SK-N-DZ (cell line): ENCODE results near the gene IMPDH1.
A peak's percentile ranks its signal among the peaks of the same experiment; 100 is the strongest.

Experiments
- DNase-seq: peaks from one replicate; pipeline ENCODE4 v3.0.0-alpha.2; 2015; ENCODE audit warnings: low spot score

Gene IMPDH1

GRCh38 chr7:128405471-128406313 lies 4.1 kb downstream of the IMPDH1 start:
- DNase-seq = peak; percentile 47

- no peak for DNase-seq
Measured at GRCh38 chr7:128404886-128405470, 4.8 kb downstream of the IMPDH1 start.

GRCh38 chr7:128404143-128404681 lies 5.6 kb downstream of the IMPDH1 start:
- DNase-seq = no peak

GRCh38 chr7:128403676-128404075 lies 6.1 kb downstream of the IMPDH1 start:
- DNase-seq = no peak

- no peak for DNase-seq
Measured at GRCh38 chr7:128402356-128402755, 7.4 kb downstream of the IMPDH1 start.

GRCh38 chr7:128400566-128400965 lies 9.2 kb downstream of the IMPDH1 start:
- DNase-seq = no peak

- no peak for DNase-seq
Measured at GRCh38 chr7:128399991-128400390, 9.8 kb downstream of the IMPDH1 start.

- no peak for DNase-seq
Measured at GRCh38 chr7:128398841-128399135, 11.0 kb downstream of the IMPDH1 start.

GRCh38 chr7:128398016-128398840 lies 11.6 kb downstream of the IMPDH1 start:
- DNase-seq = peak; percentile 54

GRCh38 chr7:128396357-128396756 lies 13.4 kb downstream of the IMPDH1 start:
- DNase-seq = no peak

- no peak for DNase-seq
Measured at GRCh38 chr7:128395748-128396147, 14.0 kb downstream of the IMPDH1 start.

- no peak for DNase-seq
Measured at GRCh38 chr7:128394904-128395496, 14.8 kb downstream of the IMPDH1 start.

GRCh38 chr7:128393526-128394330 lies 16.1 kb downstream of the IMPDH1 start:
- no peak for DNase-seq

GRCh38 chr7:128392446-128393327 lies 17.1 kb downstream of the IMPDH1 start:
- DNase-seq = no peak

GRCh38 chr7:128391805-128392204 lies 18.0 kb downstream of the IMPDH1 start:
- DNase-seq = no peak

GRCh38 chr7:128390871-128391565 lies 18.8 kb downstream of the IMPDH1 start:
- no peak for DNase-seq

GRCh38 chr7:128389618-128390329 lies 20.0 kb downstream of the IMPDH1 start:
- DNase-seq = no peak

GRCh38 chr7:128389085-128389617 lies 20.6 kb downstream of the IMPDH1 start:
- no peak for DNase-seq

GRCh38 chr7:128388145-128388485 lies 21.7 kb downstream of the IMPDH1 start:
- DNase-seq = no peak
